K562 (cell line): ENCODE measurements around the gene NRARP. TPM values are rescaled to one million over a fixed set of nuclear protein-coding genes. Genes with fewer than 3 reads are reported as not detected.

ENCODE experiments used
- ATAC-seq: fragments of 200-7000 bp; cut with Tn5 transposase; 3 replicates; pipeline ENCODE4 v1.9.1; 2020; ENCODE audit warnings: moderate library complexity
- BruUV-seq: library from RNA; stranded (reverse); fragments of 400-500 nt; replicated peaks from 2 replicates; lab custom pipeline; 2021; lab: Mats Ljungman, UMichigan
- CTCF ChIA-PET: fragments of 300-600 bp; formaldehyde crosslinking; extraction: SDS; loops from one replicate; lab custom pipeline; 2021; ENCODE audit warnings: low intra/inter-chr PET ratio; lab: Yijun Ruan, JAX
- POLR2A ChIA-PET: fragments of 300-600, 350-650 bp; sonication (Branson Sonifier 250); formaldehyde crosslinking; extraction: SDS; loops from one replicate; lab custom pipeline; 2021; ENCODE audit warnings: antibody characterized with exemption, inconsistent platforms; lab: Yijun Ruan, JAX
- DNase-seq, 4 experiments: peaks; one replicate each; pipeline versions ENCODE4 v3.0.0 to v3.0.0-alpha.2; 2011 to 2018; ENCODE audit warnings: low spot score in 3 of 4, mixed read lengths in 3 of 4; ENCODE audit errors: extremely low read depth in 1 of 4
- FAIRE-seq: peaks from 2 replicates; lab custom pipeline; 2011; peaks lifted over from hg19 to GRCh38; lab: Jason Lieb, UNC
- H2AFZ ChIP-seq: 2 replicates; pipeline ENCODE4 v1.6.0; 2011; ENCODE audit warnings: low read depth, low read length, control low read depth, inconsistent platforms
- H3K27ac ChIP-seq: fragments of 200-600 bp; 3 replicates; pipeline ENCODE4 v1.8.0; 2011; ENCODE audit warnings: low read depth, mild to moderate bottlenecking, control low read depth, inconsistent platforms, low read length, moderate library complexity, mixed read lengths; ENCODE audit errors: extremely low read depth
- H3K27me3 ChIP-seq, 2 experiments: fragments of 300-600 bp in 1 of 2; 2 replicates in 1 of 2; 3 replicates in 1 of 2; pipeline versions ENCODE4 v1.6.0 to v1.8.0; 2011; ENCODE audit warnings: inconsistent platforms in 2 of 2, low read length in 2 of 2, mild to moderate bottlenecking in 1 of 2, mixed read lengths in 1 of 2, moderate library complexity in 1 of 2; ENCODE audit not compliant: control insufficient read depth in 2 of 2, insufficient read depth in 2 of 2
- H3K36me3 ChIP-seq: fragments of 300-600 bp; 3 replicates; pipeline ENCODE4 v1.8.0; 2011; ENCODE audit warnings: mild to moderate bottlenecking, low read length, inconsistent platforms; ENCODE audit not compliant: control insufficient read depth, insufficient read depth
- H3K4me1 ChIP-seq, 2 experiments: fragments of 200-600 bp in 1 of 2; replicated peaks in 1 of 2; 2 replicates in 1 of 2; 3 replicates in 1 of 2; pipeline versions ENCODE4 v1.5.1 to v1.8.0; 2011; ENCODE audit warnings: inconsistent platforms in 2 of 2, low read length in 2 of 2, mild to moderate bottlenecking in 1 of 2, mixed read lengths in 1 of 2, moderate library complexity in 1 of 2; ENCODE audit not compliant: control insufficient read depth in 2 of 2, insufficient read depth in 2 of 2
- H3K4me2 ChIP-seq: 2 replicates; pipeline ENCODE4 v1.6.1; 2011; ENCODE audit warnings: low read length, control low read depth, inconsistent platforms, mixed read lengths; ENCODE audit not compliant: insufficient read depth
- H3K4me3 ChIP-seq: fragments of 200-600 bp; sonication (generic), shearing (Covaris generic); 2 replicates; pipeline ENCODE4 v1.5.1; 2016; ENCODE audit warnings: control low read depth, inconsistent platforms
- H3K79me2 ChIP-seq: fragments of 200-600 bp; 3 replicates; pipeline ENCODE4 v1.8.0; 2011; ENCODE audit warnings: low read length, inconsistent platforms; ENCODE audit not compliant: control insufficient read depth, insufficient read depth
- H3K9ac ChIP-seq, 2 experiments: 2 replicates each; pipeline versions ENCODE4 v1.6.0 to v1.6.1; 2011; ENCODE audit warnings: low read depth in 2 of 2, low read length in 2 of 2, control low read depth in 1 of 2, inconsistent platforms in 1 of 2, mild to moderate bottlenecking in 1 of 2, mixed read lengths in 1 of 2; ENCODE audit not compliant: insufficient read depth in 1 of 2
- H3K9me1 ChIP-seq: one replicate; pipeline ENCODE4 v1.6.0; 2011; ENCODE audit warnings: inconsistent platforms, mild to moderate bottlenecking, low read length, moderate library complexity; ENCODE audit not compliant: control insufficient read depth, insufficient read depth
- H3K9me3 ChIP-seq: replicated peaks from 2 replicates; pipeline ENCODE4 v1.5.1; 2011; ENCODE audit warnings: low read depth, low read length, inconsistent platforms; ENCODE audit not compliant: control insufficient read depth, insufficient read depth
- H4K20me1 ChIP-seq: replicated peaks from 2 replicates; pipeline ENCODE4 v1.6.1; 2011; ENCODE audit warnings: low read length, inconsistent platforms, mixed read lengths; ENCODE audit not compliant: control insufficient read depth, insufficient read depth
- KAT7 ChIP-seq: sonication (generic); formaldehyde crosslinking; IDR thresholded peaks from 2 replicates; pipeline ENCODE4 v1.8.0; 2022; ENCODE audit warnings: missing genetic modification reagents, mild to moderate bottlenecking, borderline replicate concordance
- NBN ChIP-seq: fragments of 450-650 bp; IDR thresholded peaks from 2 replicates; pipeline ENCODE4 v1.6.1; 2016; ENCODE audit warnings: low read depth, mild to moderate bottlenecking
- SIN3A ChIP-seq, 2 experiments: fragments of 150-350 bp in 1 of 2; IDR thresholded peaks; 2 replicates each; pipeline ENCODE4 v1.6.1; 2011 to 2016; ENCODE audit warnings: borderline replicate concordance in 2 of 2, low read depth in 2 of 2, low read length in 2 of 2, mild to moderate bottlenecking in 2 of 2, moderate library complexity in 2 of 2; ENCODE audit not compliant: control insufficient read depth in 1 of 2
- WGBS: fragments of 100-300 bp; shearing (Covaris generic); methylation state at CpG from one replicate; pipeline ENCODE4 v1.1.6; 2016; ENCODE audit warnings: low coverage, mixed read lengths; ENCODE audit not compliant: insufficient coverage; ENCODE audit errors: missing lambda C conversion rate; 5-methylcytosine and 5-hydroxymethylcytosine counted together
- in situ Hi-C: fragments of 300-500 bp; cut with MboI; formaldehyde crosslinking; loops from 4 replicates; pipeline ENCODE4 v1.15.0; 2018; ENCODE audit warnings: inconsistent platforms, mixed read lengths
- intact Hi-C: fragments of 100-400 bp; cut with micrococcal nuclease; formaldehyde crosslinking; loops from 2 replicates; pipeline ENCODE4 v1.14.2; 2022
- polyA plus RNA-seq, 8 experiments: library from polyadenylated mRNA; depleted of rRNA in 4 of 8; stranded (reverse) in 5 of 8; unstranded in 3 of 8; fragments of >200 nt; fragmentation: Nextera tagmentation in 2 of 8; fragmentation: Illumina TruSeq in 1 of 8; extraction: Ambion mirVana in 2 of 8; extraction: Trizol in 1 of 8; gene quantifications; 2 replicates each; pipeline versions ENCODE4 v1.2.1 to v1.2.3, GENCODE V29; 2011 to 2014; ENCODE audit warnings: inconsistent platforms in 1 of 8, missing spikeins in 1 of 8
- total RNA-seq, 7 experiments: library from RNA; depleted of rRNA in 6 of 7; stranded (reverse); fragments of >200 nt in 6 of 7; fragmentation: Illumina TruSeq in 2 of 7; extraction: Trizol in 2 of 7; gene quantifications; 2 replicates each; pipeline versions ENCODE4 v1.2.1 to v1.2.3, GENCODE V29; 2011 to 2021; ENCODE audit warnings: low replicate concordance in 1 of 7

Gene NRARP
- total and polyA plus RNA-seq, 9 of the 15 experiments (the other 6 are each of a cell fraction or from before 2014, with no cell fraction given) = 2.0 to 24.5 (median 7.2) TPM; not detected in 2

DNA sequence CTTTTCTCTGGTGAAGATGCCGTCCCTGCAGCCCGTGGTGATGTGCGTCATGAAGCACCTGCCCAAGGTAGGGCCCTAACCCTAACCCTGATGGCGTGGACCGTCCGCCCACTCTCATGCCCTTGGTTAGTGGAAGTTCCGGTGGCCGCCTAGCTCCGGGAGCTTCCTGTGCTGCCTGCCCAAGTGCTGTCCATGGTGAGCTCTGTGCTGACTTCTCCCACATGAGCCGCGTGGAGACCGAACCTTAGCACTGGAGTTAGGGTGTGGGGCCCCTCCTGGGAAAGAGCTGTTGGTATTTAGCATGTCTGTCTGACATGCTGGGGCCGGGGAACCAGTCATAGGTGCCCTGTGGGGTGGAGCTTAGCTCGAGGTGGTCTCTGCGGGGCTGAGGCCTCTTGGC, 45.7 kb downstream of the NRARP start:
- POLR2A ChIA-PET = interaction anchor here (0.7 to 8.3 kb wide), 3 partner anchors 10 to 17 kb away, joined by 3 to 221 read pairs (median 4); partner anchors contain the start of gene TUBB4B
- CTCF ChIA-PET = no interaction called here
- FAIRE-seq (no peak), DNase-seq (no peak), ATAC-seq (no peak)
- Histone ChIP-seq H3K4me1 (peaks cover 13 to 55% of the 10 kb centered on the region in 2 experiments), H3K27me3 (no peaks in the 10 kb centered on the region), H3K79me2 (peaks cover 39% of the 10 kb centered on the region), H4K20me1 (no peaks in the 10 kb centered on the region; the same call in 1 of the 2 replicates), H3K4me3 (peak overlapping the region; percentile 100), H3K36me3 (peaks cover 31% of the 10 kb centered on the region), H3K9ac (peak overlapping the region; percentile 90 to 95; a peak in 3 of 4 replicates), H3K4me2 (peak overlapping the region; percentile 97), H3K27ac (no peak overlapping the region; the same call in 1 of the 3 replicates), H3K9me3 (no peaks in the 10 kb centered on the region), H2AFZ (no peak overlapping the region), H3K9me1 (no peaks in the 10 kb centered on the region)
- in situ Hi-C loops (no loop called here), intact Hi-C loops (no loop called here)
- 84% methylated on average over 15 of the region's 15 CpGs for WGBS
- TF ChIP-seq KAT7 (CRISPR knock-in tag) = 0 out of 2 replicates have a peak, but pooled peaks have one; percentile 10
- TF ChIP-seq NBN = no peak
- 0 out of 4 replicates have a peak, but pooled peaks of 1 of the 2 experiments have one; percentile 11 for TF ChIP-seq SIN3A (IDR thresholded peaks at IDR 0.05; ENCODE audit: borderline replicate concordance in 2 of 2, control insufficient read depth in 1 of 2, low read depth in 2 of 2, low read length in 2 of 2)
- BruUV-seq = no TSS peak
